GM23338 (cell line): Measurements from ENCODE around the gene RBKS. TPM values are rescaled to one million over a fixed set of nuclear protein-coding genes. Genes with fewer than 3 reads are reported as not detected.

Experiments used
- ATAC-seq: fragments of 200-7000 bp; cut with Tn5 transposase; 3 replicates; pipeline ENCODE4 v1.9.1; 2020
- DNase-seq: peaks from one replicate; pipeline ENCODE4 v3.0.0-alpha.2; 2015; ENCODE audit warnings: low spot score
- H2AFZ ChIP-seq: fragments of 200-600 bp; sonication (generic); 2 replicates; pipeline ENCODE4 v1.8.0; 2016; ENCODE audit warnings: antibody characterized with exemption, mild to moderate bottlenecking, moderate library complexity
- H3F3A ChIP-seq: fragments of 200-600 bp; sonication (generic); replicated peaks from 2 replicates; pipeline ENCODE4 v1.8.0; 2017; ENCODE audit warnings: antibody characterized with exemption, mixed run types, low read depth
- H3K27ac ChIP-seq: fragments of 200-600 bp; sonication (generic); 2 replicates; pipeline ENCODE4 v1.6.1; 2016; ENCODE audit warnings: low read depth
- H3K27me3 ChIP-seq: fragments of 200-600 bp; sonication (generic); 2 replicates; pipeline ENCODE4 v1.8.0; 2016; ENCODE audit warnings: mild to moderate bottlenecking, mixed run types, moderate library complexity; ENCODE audit not compliant: insufficient read depth
- H3K36me3 ChIP-seq: fragments of 200-600 bp; sonication (generic); 2 replicates; pipeline ENCODE4 v1.8.0; 2016; ENCODE audit warnings: mild to moderate bottlenecking; ENCODE audit not compliant: insufficient read depth
- H3K4me1 ChIP-seq: fragments of 200-600 bp; sonication (generic); 2 replicates; pipeline ENCODE4 v1.8.0; 2016; ENCODE audit warnings: mild to moderate bottlenecking, moderate library complexity; ENCODE audit not compliant: insufficient read depth
- H3K4me2 ChIP-seq: fragments of 200-600 bp; sonication (generic); 2 replicates; pipeline ENCODE4 v1.7.1; 2017; ENCODE audit warnings: mixed run types
- H3K4me3 ChIP-seq: fragments of 200-600 bp; sonication (generic); 2 replicates; pipeline ENCODE4 v1.6.1; 2016; ENCODE audit warnings: mixed run types
- H3K79me2 ChIP-seq: fragments of 200-600 bp; sonication (generic); replicated peaks from 2 replicates; pipeline ENCODE4 v1.8.0; 2017; ENCODE audit warnings: mild to moderate bottlenecking; ENCODE audit not compliant: insufficient read depth
- H3K9me2 ChIP-seq: fragments of 200-600 bp; sonication (generic); 2 replicates; pipeline ENCODE4 v1.8.0; 2017; ENCODE audit not compliant: insufficient read depth
- H4K20me1 ChIP-seq: fragments of 200-600 bp; sonication (generic); replicated peaks from 2 replicates; pipeline ENCODE4 v1.8.0; 2017; ENCODE audit warnings: mild to moderate bottlenecking; ENCODE audit not compliant: insufficient read depth
- H3K27ac Mint-ChIP-seq: 2 replicates; pipeline ENCODE4 v1.8.0; 2020; ENCODE audit warnings: inconsistent platforms, mild to moderate bottlenecking, moderate library complexity, mixed read lengths
- H3K27me3 Mint-ChIP-seq: 3 replicates; pipeline ENCODE4 v1.8.0; 2022; ENCODE audit warnings: low read depth, mild to moderate bottlenecking, moderate library complexity, mixed read lengths, inconsistent platforms; ENCODE audit not compliant: insufficient read depth, poor library complexity
- H3K36me3 Mint-ChIP-seq: 3 replicates; pipeline ENCODE4 v1.8.0; 2021; ENCODE audit warnings: low read depth, mild to moderate bottlenecking, inconsistent platforms, moderate library complexity, mixed read lengths
- H3K4me1 Mint-ChIP-seq: 3 replicates; pipeline ENCODE4 v1.8.0; 2020; ENCODE audit warnings: mild to moderate bottlenecking, inconsistent platforms, mixed read lengths
- H3K4me3 Mint-ChIP-seq: 3 replicates; pipeline ENCODE4 v1.8.0; 2021; ENCODE audit warnings: moderate library complexity, mild to moderate bottlenecking, inconsistent platforms, mixed read lengths
- H3K9me3 Mint-ChIP-seq: 3 replicates; pipeline ENCODE4 v1.8.0; 2020; ENCODE audit warnings: moderate library complexity, mild to moderate bottlenecking, inconsistent platforms, mixed read lengths
- CREB1 ChIP-seq: fragments of 250-450 bp; sonication (Bioruptor Pico); IDR thresholded peaks from 2 replicates; pipeline ENCODE4 v1.5.0; 2020; ENCODE audit warnings: low read depth, mild to moderate bottlenecking, moderate library complexity
- CTCF ChIP-seq, 2 experiments: fragments of 200-600 bp in 1 of 2; sonication (generic) in 1 of 2; conservative IDR thresholded peaks; 2 replicates each; pipeline versions ENCODE4 v1.5.1 to v1.6.1; 2016 to 2017; ENCODE audit warnings: antibody characterized with exemption in 2 of 2, low read depth in 2 of 2, mild to moderate bottlenecking in 2 of 2, moderate library complexity in 1 of 2
- ETS1 ChIP-seq: IDR thresholded peaks from 2 replicates; pipeline ENCODE4 v1.6.1; 2016; ENCODE audit warnings: antibody characterized with exemption
- EZH2 ChIP-seq: fragments of 200-600 bp; sonication (generic); IDR thresholded peaks from one replicate; pipeline ENCODE4 v1.8.0; 2017; ENCODE audit warnings: antibody characterized with exemption, mild to moderate bottlenecking, low read depth; ENCODE audit not compliant: unreplicated experiment
- EZH2phosphoT487 ChIP-seq: fragments of 200-600 bp; sonication (generic); IDR thresholded peaks from one replicate; pipeline ENCODE4 v1.8.1; 2018; ENCODE audit warnings: antibody characterized with exemption; ENCODE audit not compliant: unreplicated experiment
- JUNB ChIP-seq: IDR thresholded peaks from one replicate; pipeline ENCODE4 v1.6.1; 2016; ENCODE audit warnings: antibody characterized with exemption; ENCODE audit not compliant: unreplicated experiment
- POLR2AphosphoS5 ChIP-seq: IDR thresholded peaks from 2 replicates; pipeline ENCODE4 v1.6.1; 2016; ENCODE audit warnings: antibody characterized with exemption, low read depth
- ZNF462 ChIP-seq: fragments of 250-450 bp; sonication (Bioruptor Pico); IDR thresholded peaks from 2 replicates; pipeline ENCODE4 v1.5.0; 2020; ENCODE audit warnings: mild to moderate bottlenecking, moderate library complexity
- polyA plus RNA-seq: library from polyadenylated mRNA; unstranded; fragments of >200 nt; fragmentation: Nextera tagmentation; extraction: Ambion mirVana; gene quantifications from 2 replicates; pipeline ENCODE4 v1.2.1, GENCODE V29; 2016
- total RNA-seq: library from RNA; depleted of rRNA; stranded (reverse); fragments of >200 nt; shearing (Covaris generic); gene quantifications from 2 replicates; pipeline ENCODE4 v1.2.3, GENCODE V29; 2014

Gene RBKS
- total and polyA plus RNA-seq, 2 experiments from 2014 or later: 1.3 to 1.5 TPM

- TF ChIP-seq EZH2phosphoT487 (no peak), ZNF462 (no peak), CTCF (conservative IDR thresholded peaks at IDR 0.05; ENCODE audit: low read depth in 2 of 2) (no peak), POLR2AphosphoS5 (no peak), EZH2 (no peak), CREB1 (CRISPR knock-in tag) (no peak), JUNB (no peak), ETS1 (no peak)
- H3K4me3 Mint-ChIP-seq: no peak overlapping the region
Measured at GRCh38 chr2:27830656-27831055, 59.5 kb downstream of the RBKS start.

More at GRCh38 chr2:27830656-27831055, 59.5 kb downstream of the RBKS start:
- peaks cover 2% of the 10 kb centered on the region; the same call in 2 of the 3 replicates for H3K4me1 Mint-ChIP-seq
- Histone ChIP-seq H4K20me1 (no peaks in the 10 kb centered on the region), H3K36me3 (no peaks in the 10 kb centered on the region), H3K4me3 (no peak overlapping the region), H3K27ac (no peak overlapping the region), H3K4me1 (no peaks in the 10 kb centered on the region), H3K79me2 (no peaks in the 10 kb centered on the region), H3K27me3 (no peaks in the 10 kb centered on the region), H2AFZ (no peak overlapping the region), H3K9me2 (no peaks in the 10 kb centered on the region), H3K4me2 (no peak overlapping the region), H3F3A (no peaks in the 10 kb centered on the region)
- DNase-seq: no peak
- no peaks in the 10 kb centered on the region for H3K36me3 Mint-ChIP-seq
- no peaks in the 10 kb centered on the region for H3K27me3 Mint-ChIP-seq
- no peak for ATAC-seq
- no peaks in the 10 kb centered on the region for H3K9me3 Mint-ChIP-seq
- no peak overlapping the region for H3K27ac Mint-ChIP-seq
